ENCODE measurements around the gene LDAH.

DNA sequence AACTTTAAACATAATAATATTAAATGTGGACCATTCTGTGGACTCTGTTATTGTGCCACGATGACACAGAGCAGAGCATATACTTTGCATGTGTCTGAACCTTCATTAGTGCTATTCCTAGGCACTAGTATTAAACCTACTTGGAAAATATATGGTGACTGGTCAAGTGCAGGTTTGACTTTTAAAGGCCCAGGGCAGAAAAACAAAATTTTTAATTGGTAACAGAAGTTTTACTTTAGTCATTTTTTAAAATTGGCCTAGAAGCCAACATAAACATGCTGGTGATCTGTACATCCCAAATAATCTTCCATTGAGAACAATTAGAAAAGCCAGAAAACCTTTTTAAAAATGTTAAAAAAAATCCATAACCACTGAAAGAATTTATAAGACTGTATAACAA lies 16.6 kb downstream of the LDAH start:
- no peak for TF ChIP-seq CTCF (IDR thresholded peaks at IDR 0.05; ENCODE audit: low read length)
- TF ChIP-seq EZH2 (optimal IDR thresholded peaks at IDR 0.05; ENCODE audit: low read depth, low read length), result no peak
- TF ChIP-seq EZH2phosphoT487 (IDR thresholded peaks at IDR 0.05; ENCODE audit: low read length), result no peak
